Breast epithelium (tissue), 3 donors: ENCODE data around the gene EFR3B.

Experiments used
- POLR2A ChIP-seq: fragments of 450-650 bp; IDR thresholded peaks from one replicate; pipeline ENCODE4 v1.6.1; 2016; ENCODE audit warnings: antibody characterized with exemption, mild to moderate bottlenecking, moderate library complexity
- TF ChIP-seq, protein P1 (sequence below), 3 donors: fragments of 450-650 bp; IDR thresholded peaks; one replicate each; pipeline ENCODE4 v1.5.1; 2016 to 2017; ENCODE audit warnings: antibody characterized with exemption in 3 of 3, mild to moderate bottlenecking in 3 of 3, moderate library complexity in 3 of 3

DNA sequence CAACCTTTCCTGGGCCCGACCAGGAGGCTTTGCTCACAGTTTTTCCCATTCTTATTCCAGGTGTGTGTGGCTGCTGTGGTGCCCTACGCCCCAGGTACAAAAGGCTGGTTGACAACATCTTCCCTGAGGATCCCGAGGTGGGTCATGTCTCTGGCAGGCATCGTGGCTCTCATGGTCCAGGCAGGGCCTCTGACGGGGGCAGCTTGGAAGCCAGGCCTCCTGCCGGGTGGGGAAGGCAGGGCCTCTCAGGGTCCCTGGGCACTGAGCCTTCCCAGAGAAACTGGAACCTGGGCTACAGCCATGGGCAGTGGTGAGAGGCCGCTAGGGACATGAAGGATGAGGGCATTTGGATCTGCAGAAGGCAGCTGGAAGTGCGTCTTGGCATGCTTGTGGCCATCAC lies 49.4 kb downstream of the EFR3B start:
- TF ChIP-seq, protein P1, sequence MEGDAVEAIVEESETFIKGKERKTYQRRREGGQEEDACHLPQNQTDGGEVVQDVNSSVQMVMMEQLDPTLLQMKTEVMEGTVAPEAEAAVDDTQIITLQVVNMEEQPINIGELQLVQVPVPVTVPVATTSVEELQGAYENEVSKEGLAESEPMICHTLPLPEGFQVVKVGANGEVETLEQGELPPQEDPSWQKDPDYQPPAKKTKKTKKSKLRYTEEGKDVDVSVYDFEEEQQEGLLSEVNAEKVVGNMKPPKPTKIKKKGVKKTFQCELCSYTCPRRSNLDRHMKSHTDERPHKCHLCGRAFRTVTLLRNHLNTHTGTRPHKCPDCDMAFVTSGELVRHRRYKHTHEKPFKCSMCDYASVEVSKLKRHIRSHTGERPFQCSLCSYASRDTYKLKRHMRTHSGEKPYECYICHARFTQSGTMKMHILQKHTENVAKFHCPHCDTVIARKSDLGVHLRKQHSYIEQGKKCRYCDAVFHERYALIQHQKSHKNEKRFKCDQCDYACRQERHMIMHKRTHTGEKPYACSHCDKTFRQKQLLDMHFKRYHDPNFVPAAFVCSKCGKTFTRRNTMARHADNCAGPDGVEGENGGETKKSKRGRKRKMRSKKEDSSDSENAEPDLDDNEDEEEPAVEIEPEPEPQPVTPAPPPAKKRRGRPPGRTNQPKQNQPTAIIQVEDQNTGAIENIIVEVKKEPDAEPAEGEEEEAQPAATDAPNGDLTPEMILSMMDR (IDR thresholded peaks at IDR 0.05) = no peak
- no peak for TF ChIP-seq POLR2A
